Kidney (tissue), 14 donors: ENCODE data around the gene CCSER2. TPM values are rescaled to one million over a fixed set of nuclear protein-coding genes. Genes with fewer than 3 reads are reported as not detected.

ENCODE experiments used
- DNase-seq, 5 donors: peaks; one replicate each; pipeline ENCODE4 v3.0.0-alpha.2; 2013 to 2020
- FAIRE-seq: peaks from 2 replicates; lab custom pipeline; 2012; peaks lifted over from hg19 to GRCh38; lab: Jason Lieb, UNC
- H3K27ac ChIP-seq, 2 donors: one replicate each; pipeline ENCODE4 v1.7.0; 2013; ENCODE audit warnings: low read depth in 2 of 2, low read length in 2 of 2, inconsistent platforms in 1 of 2
- H3K27me3 ChIP-seq: one replicate; pipeline ENCODE4 v1.7.1; 2013; ENCODE audit warnings: low read length, inconsistent platforms; ENCODE audit not compliant: control insufficient read depth, insufficient read depth
- H3K36me3 ChIP-seq, 3 donors: one replicate each; pipeline versions ENCODE4 v1.7.0 to v1.7.1; 2013; ENCODE audit warnings: low read length in 3 of 3, control low read depth in 1 of 3, inconsistent platforms in 1 of 3; ENCODE audit not compliant: insufficient read depth in 3 of 3, control insufficient read depth in 2 of 3
- H3K4me1 ChIP-seq, 3 donors: one replicate each; pipeline versions ENCODE4 v1.7.0 to v1.7.1; 2013; ENCODE audit warnings: low read length in 3 of 3, inconsistent platforms in 1 of 3, low read depth in 1 of 3; ENCODE audit not compliant: control insufficient read depth in 2 of 3, insufficient read depth in 2 of 3
- H3K4me3 ChIP-seq, 3 donors: one replicate each; pipeline versions ENCODE4 v1.7.0 to v1.8.1; 2013; ENCODE audit warnings: low read length in 3 of 3, control low read depth in 1 of 3, inconsistent platforms in 1 of 3
- H3K9ac ChIP-seq, 3 donors: one replicate each; pipeline versions ENCODE4 v1.7.0 to v1.7.1; 2013; ENCODE audit warnings: low read length in 3 of 3, control low read depth in 1 of 3, inconsistent platforms in 1 of 3
- H3K9me3 ChIP-seq, 3 donors: one replicate each; pipeline versions ENCODE4 v1.7.0 to v1.7.1; 2013; ENCODE audit warnings: low read length in 3 of 3, control low read depth in 1 of 3, inconsistent platforms in 1 of 3; ENCODE audit not compliant: control insufficient read depth in 2 of 3, insufficient read depth in 1 of 3
- intact Hi-C: fragments of 100-400 bp; cut with DNase I; formaldehyde crosslinking; loops from one replicate; pipeline ENCODE4 v1.11.1; 2022
- polyA plus RNA-seq: library from polyadenylated mRNA; stranded (reverse); fragments of 350-450 nt; fragmentation: Illumina TruSeq; extraction: RNeasy Lipid Tissue Mini Kit (QIAGEN cat#74804); gene quantifications from one replicate; pipeline ENCODE4 v1.2.3, GENCODE V29; 2014; ENCODE audit warnings: low read depth, low replicate concordance; ENCODE audit not compliant: insufficient read depth
- total RNA-seq: library from RNA; stranded (reverse); fragmentation: NEBNext Ultra II Directional; extraction: Animal tissue kit (Norgen Biotek cat#: 25700); gene quantifications from one replicate; pipeline ENCODE4 v1.2.1, GENCODE V29; 2021
- TF ChIP-seq, protein P1 (sequence below): IDR thresholded peaks from 3 replicates; pipeline ENCODE4 v1.5.1; 2012; ENCODE audit warnings: mild to moderate bottlenecking, moderate library complexity, borderline replicate concordance; ENCODE audit not compliant: insufficient read depth; ENCODE audit errors: extremely low read depth
- donor health status: control.
- donor health status: control.
- donor health status: control.
- donor health status: control.
- donor health status: control.
- donor health status: DM: yes; HTN: yes; CAD: no.
- donor health status: Normal renal cell carcinoma (clear cell type).

Gene CCSER2
- total and polyA plus RNA-seq, 2 donors from 2014 or later = 12.6 to 46.4 TPM

DNA sequence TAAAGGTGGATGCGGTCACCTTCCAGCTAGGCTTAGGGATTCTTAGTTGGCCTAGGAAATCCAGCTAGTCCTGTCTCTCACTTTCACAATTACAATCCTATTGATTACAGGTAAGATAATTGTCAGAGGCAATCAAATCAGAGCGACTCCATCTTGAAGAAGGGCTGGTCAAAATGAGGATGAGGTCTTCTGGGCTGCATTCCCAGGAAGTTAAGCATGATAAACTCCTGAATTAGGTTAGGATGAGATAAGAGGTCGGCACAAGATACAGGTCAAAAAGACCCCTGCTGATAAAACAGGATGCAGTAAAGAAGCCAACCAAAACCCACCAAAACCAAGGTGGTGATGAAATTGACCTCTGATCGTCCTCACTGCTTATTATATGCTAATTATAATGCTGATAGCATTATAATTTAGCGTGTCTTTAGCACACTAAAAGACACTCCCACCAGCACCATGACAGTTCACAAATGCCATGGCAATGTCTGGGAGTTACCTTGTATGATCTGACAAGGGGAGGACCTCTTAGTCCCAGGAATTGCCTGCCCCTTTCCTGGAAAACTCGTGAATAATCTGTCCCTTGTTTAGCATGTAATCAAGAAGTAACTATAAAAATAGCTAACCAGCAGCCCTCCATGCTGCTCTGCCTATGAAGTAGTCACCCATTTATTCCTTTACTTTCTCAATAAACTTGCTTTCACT lies 237.6 kb downstream of the CCSER2 start:
- intact Hi-C loops = no loop called here
- H3K9ac ChIP-seq = no peak overlapping the region
- FAIRE-seq (no peak), DNase-seq (no peak)
- H3K4me1 ChIP-seq = no peaks in the 10 kb centered on the region
- H3K36me3 ChIP-seq = no peaks in the 10 kb centered on the region
- no peaks in the 10 kb centered on the region for H3K9me3 ChIP-seq
- TF ChIP-seq, protein P1, sequence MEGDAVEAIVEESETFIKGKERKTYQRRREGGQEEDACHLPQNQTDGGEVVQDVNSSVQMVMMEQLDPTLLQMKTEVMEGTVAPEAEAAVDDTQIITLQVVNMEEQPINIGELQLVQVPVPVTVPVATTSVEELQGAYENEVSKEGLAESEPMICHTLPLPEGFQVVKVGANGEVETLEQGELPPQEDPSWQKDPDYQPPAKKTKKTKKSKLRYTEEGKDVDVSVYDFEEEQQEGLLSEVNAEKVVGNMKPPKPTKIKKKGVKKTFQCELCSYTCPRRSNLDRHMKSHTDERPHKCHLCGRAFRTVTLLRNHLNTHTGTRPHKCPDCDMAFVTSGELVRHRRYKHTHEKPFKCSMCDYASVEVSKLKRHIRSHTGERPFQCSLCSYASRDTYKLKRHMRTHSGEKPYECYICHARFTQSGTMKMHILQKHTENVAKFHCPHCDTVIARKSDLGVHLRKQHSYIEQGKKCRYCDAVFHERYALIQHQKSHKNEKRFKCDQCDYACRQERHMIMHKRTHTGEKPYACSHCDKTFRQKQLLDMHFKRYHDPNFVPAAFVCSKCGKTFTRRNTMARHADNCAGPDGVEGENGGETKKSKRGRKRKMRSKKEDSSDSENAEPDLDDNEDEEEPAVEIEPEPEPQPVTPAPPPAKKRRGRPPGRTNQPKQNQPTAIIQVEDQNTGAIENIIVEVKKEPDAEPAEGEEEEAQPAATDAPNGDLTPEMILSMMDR = no peak
- H3K27me3 ChIP-seq = no peaks in the 10 kb centered on the region
- no peak overlapping the region for H3K27ac ChIP-seq
- no peak overlapping the region for H3K4me3 ChIP-seq

DNA sequence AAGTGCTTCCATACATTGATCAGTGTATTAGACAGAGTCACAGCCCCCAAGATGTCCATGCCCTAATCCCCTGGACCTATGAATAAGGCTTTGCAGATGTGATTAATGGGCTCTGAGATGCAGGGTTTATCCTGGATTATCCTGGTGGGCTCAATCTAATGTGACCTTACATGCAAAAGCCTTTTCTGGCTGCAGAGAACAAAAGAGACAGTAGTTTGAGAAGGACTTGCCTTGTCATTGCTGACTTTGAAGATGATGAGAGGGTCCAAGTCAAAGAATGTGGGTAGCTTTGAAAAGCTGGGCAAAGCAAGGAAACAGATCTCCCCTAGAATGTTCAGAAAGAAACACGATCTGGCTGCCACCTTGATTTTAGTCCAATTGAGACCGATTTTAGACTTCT lies 238.7 kb downstream of the CCSER2 start:
- FAIRE-seq = no peak
- DNase-seq = no peak
- Histone ChIP-seq H3K36me3 (no peaks in the 10 kb centered on the region), H3K4me1 (no peaks in the 10 kb centered on the region), H3K9ac (no peak overlapping the region), H3K9me3 (no peaks in the 10 kb centered on the region), H3K27ac (no peak overlapping the region), H3K27me3 (no peaks in the 10 kb centered on the region), H3K4me3 (no peak overlapping the region)
- intact Hi-C loops = no loop called here
- TF ChIP-seq, protein P1 = no peak

Other genes starting within 250 kb of the CCSER2 start
- gene GHITM, start 189.1 kb upstream of the CCSER2 start, total RNA-seq = 134 TPM
- 376 TPM for gene GHITM, start 189.1 kb upstream of the CCSER2 start, polyA plus RNA-seq
- gene GPR15LG, start 154.8 kb upstream of the CCSER2 start, total RNA-seq = 0.44 TPM
- not detected for gene GPR15LG, start 154.8 kb upstream of the CCSER2 start, polyA plus RNA-seq
- gene CDHR1, start 134.1 kb upstream of the CCSER2 start, total RNA-seq = 1.1 TPM
- gene CDHR1, start 134.1 kb upstream of the CCSER2 start, polyA plus RNA-seq = 0.47 TPM
- gene LRIT2, start 103.0 kb upstream of the CCSER2 start, total RNA-seq = not detected
- gene LRIT2, start 103.0 kb upstream of the CCSER2 start, polyA plus RNA-seq = not detected
- not detected for gene LRIT1, start 87.0 kb upstream of the CCSER2 start, total RNA-seq
- gene LRIT1, start 87.0 kb upstream of the CCSER2 start, polyA plus RNA-seq = not detected
- not detected for gene RGR, start 83.5 kb upstream of the CCSER2 start, total RNA-seq
- not detected for gene RGR, start 83.5 kb upstream of the CCSER2 start, polyA plus RNA-seq